NCI-H146 (cell line): ENCODE results near the gene SULT1A2.
A peak's percentile ranks its signal among the peaks of the same experiment; 100 is the strongest.
"Not testable (repeated sequence)": the region's sequence is repeated elsewhere in the genome, so short reads cannot be mapped to it uniquely, and the experiment has no call there.

Experiments
- DNase-seq: peaks from one replicate; lab custom pipeline; 2025; lab: John Stamatoyannopoulos, UW

The SULT1A2 gene

DNA sequence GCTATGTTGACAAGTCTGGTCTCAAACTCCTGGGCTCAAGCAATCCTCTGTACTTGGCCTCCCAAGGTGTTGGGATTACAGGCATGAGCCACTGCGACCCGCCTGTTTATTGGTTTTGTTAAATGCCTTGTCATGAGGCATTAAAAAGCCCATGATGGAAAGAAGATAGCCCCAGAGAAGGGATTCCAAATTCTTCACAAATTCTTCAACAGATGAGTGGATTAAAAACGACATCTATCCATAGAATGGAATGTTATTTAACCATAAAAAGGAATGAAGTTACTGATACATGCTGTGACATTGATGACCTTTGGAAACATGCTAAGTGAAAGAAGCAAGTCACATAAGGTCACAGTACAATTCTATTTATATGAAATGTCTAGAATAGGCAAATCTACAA, 38.4 kb downstream of the SULT1A2 start:
- no peak for DNase-seq

- DNase-seq = no peak
Measured at GRCh38 chr16:28556914-28557320, 39.9 kb downstream of the SULT1A2 start.

DNA sequence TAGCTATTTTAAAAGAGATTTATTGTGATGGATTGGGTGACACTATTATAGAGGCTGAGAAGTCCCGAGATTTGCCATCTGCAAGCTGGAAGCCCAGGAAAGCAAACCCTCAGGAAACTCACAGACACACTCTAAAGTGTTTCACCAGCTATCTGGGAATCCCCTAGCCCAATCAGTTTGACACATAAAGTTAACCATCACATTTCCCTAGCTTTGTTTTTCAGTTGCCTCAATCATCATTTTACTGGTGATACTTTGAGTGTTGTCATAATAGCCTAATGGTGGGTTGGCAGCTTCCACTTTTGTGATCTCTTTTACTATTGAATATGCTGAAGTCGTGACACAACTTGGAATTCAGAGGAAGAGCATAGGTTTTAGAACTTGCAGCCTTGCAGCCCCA, 41.3 kb downstream of the SULT1A2 start:
- no peak for DNase-seq

DNA sequence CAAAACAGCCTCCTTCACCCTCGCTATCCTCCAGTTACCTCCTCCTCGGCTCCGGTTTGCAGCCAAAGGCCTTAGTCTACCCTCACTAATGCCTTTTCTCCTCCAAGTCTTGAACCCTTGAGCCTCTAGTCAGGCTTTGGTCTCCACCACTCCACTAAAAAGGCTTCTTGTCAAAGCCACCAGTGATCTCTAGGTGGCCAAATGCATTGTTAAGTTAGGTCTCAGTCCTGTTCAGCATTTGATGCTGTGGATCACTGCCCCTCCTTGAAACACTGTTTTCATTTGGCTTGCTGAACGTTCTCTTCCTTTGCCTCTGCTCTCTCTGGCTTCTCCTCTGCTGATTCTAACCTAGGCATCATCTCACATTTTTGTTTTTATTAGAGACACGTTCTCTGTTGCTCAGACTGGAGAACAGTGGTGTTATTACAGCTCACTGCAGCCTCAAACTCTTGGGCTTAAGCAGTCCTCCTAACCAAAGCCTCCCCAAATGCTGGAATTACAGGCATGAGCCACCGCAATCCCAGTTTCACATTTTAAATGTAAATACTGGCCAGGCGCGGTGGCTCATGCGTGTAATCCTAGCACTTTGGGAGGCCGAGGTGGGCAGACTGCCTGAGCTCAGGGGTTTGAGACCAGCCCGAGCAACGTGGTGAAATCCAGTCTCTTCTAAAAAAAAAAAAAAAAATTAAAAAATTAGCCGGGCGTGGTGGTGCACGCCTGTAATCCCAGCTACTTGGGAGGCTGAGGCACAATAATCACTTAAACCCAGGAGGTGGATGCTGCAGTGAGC, 42.0 kb downstream of the SULT1A2 start:
- DNase-seq = peak; percentile 29

DNA sequence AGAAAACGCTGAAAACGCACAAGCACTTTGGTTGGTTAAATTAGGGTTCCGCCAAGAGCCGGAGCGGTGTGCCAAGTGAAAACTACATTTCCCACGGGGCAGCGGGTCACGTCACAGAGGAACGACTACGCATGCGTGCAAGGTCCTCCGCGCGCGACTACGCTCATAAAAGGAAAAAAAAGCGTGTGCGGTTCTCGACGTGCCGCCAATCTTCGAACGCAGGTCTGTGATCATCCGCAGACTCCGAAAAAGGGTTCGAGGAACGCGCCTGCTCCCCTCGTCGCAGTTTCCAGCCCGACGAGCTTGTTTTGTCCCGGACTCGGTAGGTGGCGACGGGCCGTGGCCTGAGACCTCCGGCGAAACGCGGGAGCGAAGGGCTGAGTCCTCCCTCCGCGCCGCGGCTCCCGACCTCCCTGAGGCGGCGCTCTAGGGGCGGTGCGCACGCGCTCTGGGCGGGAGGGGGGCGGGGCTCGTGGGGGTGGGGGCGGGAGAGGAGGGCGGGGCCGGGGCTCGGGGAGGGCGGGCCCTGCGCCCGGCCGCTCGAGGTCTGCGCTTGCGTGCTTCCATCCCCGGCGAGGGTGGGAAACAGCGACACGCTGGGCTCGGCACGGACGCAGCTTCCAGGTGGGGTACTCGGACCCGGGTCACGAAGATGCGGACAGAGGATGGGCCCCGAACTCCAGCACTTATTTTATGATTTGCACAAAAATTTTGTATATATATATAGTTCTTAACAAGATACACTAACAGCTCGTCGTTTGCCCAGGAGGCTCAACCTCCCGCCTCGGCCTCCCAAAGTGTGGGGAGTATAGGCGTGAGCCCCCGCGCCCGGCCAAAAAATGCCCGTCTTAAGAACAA, 42.8 kb downstream of the SULT1A2 start, which contains the start of gene SGF29:
SGF29 (plus strand) TSS at position 145 of the 858 bp plus-strand sequence. CDS start 27,150 bp downstream, outside the sequence.
- peak; percentile 95 for DNase-seq

- DNase-seq = peak; percentile 57
Measured at GRCh38 chr16:28549301-28549899, 47.5 kb downstream of the SULT1A2 start.

DNA sequence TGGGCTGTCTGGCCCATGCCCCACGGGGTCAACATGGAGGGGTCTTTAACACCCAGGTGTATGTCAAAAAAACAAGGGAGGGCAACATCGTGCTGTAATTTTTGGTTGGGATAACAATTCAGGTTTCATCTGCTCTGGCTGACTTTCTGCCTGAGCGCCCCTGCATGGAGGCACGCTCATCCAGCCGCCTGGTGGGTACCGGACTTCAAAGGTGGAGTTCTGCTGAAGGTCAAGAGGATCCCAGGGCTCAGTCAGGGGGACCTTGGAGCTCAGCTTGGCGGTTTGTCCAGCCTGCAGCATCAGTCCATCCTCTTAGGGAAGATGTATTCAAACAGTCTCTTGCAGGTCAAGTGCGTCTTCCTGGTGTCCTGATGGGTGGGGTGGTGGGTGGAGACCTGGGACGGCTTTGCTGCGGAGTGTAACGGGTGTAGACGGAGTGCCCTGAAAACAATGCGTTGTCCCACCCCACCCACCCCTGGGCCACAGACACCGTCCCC, 48.5 kb downstream of the SULT1A2 start:
- peak; percentile 10 for DNase-seq

DNA sequence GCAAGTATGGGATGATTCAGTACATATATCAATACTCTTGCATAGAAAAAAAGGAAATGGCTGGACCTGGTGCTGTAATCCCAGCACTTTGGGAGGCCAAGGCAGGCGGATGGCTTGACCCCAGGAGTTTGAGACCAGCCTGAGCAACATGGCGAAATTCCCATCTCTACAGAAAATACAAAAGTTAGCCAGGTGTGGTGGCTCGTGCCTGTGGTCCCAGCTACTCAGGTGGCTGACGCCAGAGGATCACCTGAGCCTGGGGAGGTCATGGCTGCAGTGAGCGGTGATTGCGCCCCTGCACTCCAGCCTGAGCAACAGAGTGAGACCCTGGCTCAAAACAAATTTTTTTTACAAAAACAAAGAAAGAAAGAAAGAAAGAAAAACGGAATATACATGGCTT, 50.2 kb downstream of the SULT1A2 start:
- no peak for DNase-seq

DNA sequence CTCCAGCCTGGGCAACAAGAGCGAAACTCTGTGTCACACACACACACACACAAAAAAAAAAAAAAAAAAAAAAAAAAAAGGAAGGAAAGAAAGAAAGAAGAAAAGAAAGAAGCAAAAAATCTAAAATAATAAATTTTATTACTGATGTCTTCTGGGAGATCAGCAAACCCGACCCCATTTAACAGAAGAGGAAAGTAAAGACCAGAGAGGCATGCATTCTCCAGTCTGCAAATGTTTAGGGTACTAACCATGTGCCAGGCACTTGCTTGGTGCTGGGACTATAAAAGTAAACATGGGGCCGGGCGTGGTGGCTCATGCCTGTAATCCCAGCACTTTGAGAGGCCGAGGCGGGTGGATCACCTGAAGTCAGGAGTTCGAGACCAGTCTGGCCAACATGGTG, 50.9 kb downstream of the SULT1A2 start:
- not testable (repeated sequence) for DNase-seq

DNA sequence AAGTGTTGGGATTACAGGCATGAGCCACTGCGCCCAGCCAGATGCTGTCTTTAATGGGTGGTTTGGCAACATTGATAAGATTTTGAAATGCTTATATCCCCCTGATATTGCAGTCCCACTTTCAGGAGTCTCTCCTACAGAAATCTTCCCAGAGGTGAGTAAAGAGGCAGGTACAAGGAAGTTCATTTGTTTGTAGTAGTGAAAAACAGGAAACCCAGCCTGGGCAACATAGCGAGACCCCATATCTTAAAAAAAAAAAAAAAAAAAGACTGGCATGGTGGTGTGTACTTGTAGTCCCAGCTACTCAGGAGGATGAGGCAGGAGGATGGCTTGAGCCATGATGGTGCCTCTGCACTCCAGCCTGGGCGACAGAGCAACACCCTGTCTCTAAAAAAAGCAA, 51.9 kb downstream of the SULT1A2 start:
- DNase-seq = no peak

- peak; percentile 23 for DNase-seq
Measured at GRCh38 chr16:28543072-28543471, 53.8 kb downstream of the SULT1A2 start.

DNA sequence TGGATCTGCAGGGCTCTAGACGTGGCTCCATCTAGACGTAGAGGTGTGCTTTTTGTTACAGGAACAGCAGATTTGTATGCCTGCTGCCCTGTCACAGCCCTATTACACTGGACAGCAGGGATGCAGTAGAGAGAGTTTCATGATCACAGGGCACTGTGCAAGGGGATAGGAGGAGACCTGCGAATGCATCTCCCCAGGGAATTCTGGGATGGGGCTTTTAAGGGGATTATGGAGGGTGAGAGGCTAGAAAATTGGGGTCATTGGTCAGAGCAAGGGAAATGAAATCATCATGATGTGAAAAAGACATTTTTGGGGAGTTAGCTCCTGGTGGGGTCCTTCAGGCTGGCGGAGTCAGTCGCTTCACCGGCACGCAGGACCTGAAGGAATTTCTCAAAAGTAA, 54.2 kb downstream of the SULT1A2 start:
- DNase-seq = no peak
